HepG2 (cell line): Measurements from ENCODE around the gene APOL5. TPM values are rescaled to one million over a fixed set of nuclear protein-coding genes. Genes with fewer than 3 reads are reported as not detected.
A peak's percentile ranks its signal among the peaks of the same experiment; 100 is the strongest.

Source experiments
- ATAC-seq: fragments of 200-7000 bp; cut with Tn5 transposase; 3 replicates; pipeline ENCODE4 v1.9.1; 2020; ENCODE audit warnings: mild to moderate bottlenecking, moderate library complexity
- BruUV-seq: library from RNA; stranded (reverse); fragments of 400-500 nt; replicated peaks from 2 replicates; lab custom pipeline; 2021; lab: Mats Ljungman, UMichigan
- CTCF ChIA-PET: fragments of 300-600 bp; formaldehyde crosslinking; extraction: SDS; loops from one replicate; lab custom pipeline; 2021; ENCODE audit warnings: low total read pairs, inconsistent platforms, low intra/inter-chr PET ratio; lab: Yijun Ruan, JAX
- POLR2A ChIA-PET: fragments of 350-600 bp; sonication (Branson Sonifier 250); formaldehyde crosslinking; loops from one replicate; lab custom pipeline; 2020; ENCODE audit warnings: antibody characterized with exemption, inconsistent platforms; lab: Yijun Ruan, JAX
- DNase-seq: peaks from one replicate; pipeline ENCODE4 v3.0.0-alpha.2; 2015; ENCODE audit warnings: low spot score
- FAIRE-seq: peaks from 3 replicates; lab custom pipeline; 2011; peaks lifted over from hg19 to GRCh38; lab: Jason Lieb, UNC
- H2AFZ ChIP-seq: one replicate; pipeline ENCODE4 v1.6.1; 2011; ENCODE audit warnings: low read length, inconsistent platforms
- H3K27ac ChIP-seq: fragments of 300-600 bp; 3 replicates; pipeline ENCODE4 v1.8.0; 2011; ENCODE audit warnings: mixed run types, mild to moderate bottlenecking, mixed read lengths, low read length, inconsistent platforms; ENCODE audit not compliant: insufficient read depth; ENCODE audit errors: extremely low read length
- H3K27me3 ChIP-seq, 2 experiments: fragments of 200-600 bp in 1 of 2; 2 replicates in 1 of 2; 3 replicates in 1 of 2; pipeline versions ENCODE4 v1.6.0 to v1.8.0; 2011; ENCODE audit warnings: low read length in 2 of 2, mild to moderate bottlenecking in 2 of 2, moderate library complexity in 2 of 2, inconsistent platforms in 1 of 2; ENCODE audit not compliant: insufficient read depth in 2 of 2, control insufficient read depth in 1 of 2
- H3K36me3 ChIP-seq, 2 experiments: fragments of 200-600 bp in 1 of 2; replicated peaks in 1 of 2; 2 replicates in 1 of 2; 3 replicates in 1 of 2; pipeline versions ENCODE4 v1.5.1 to v1.8.0; 2011; ENCODE audit warnings: low read length in 2 of 2, inconsistent platforms in 1 of 2; ENCODE audit not compliant: insufficient read depth in 2 of 2, control insufficient read depth in 1 of 2
- H3K4me1 ChIP-seq: 2 replicates; pipeline ENCODE4 v1.5.1; 2012; ENCODE audit warnings: low read length, inconsistent platforms; ENCODE audit not compliant: insufficient read depth
- H3K4me2 ChIP-seq: 2 replicates; pipeline ENCODE4 v1.6.0; 2011; ENCODE audit warnings: low read depth, low read length, inconsistent platforms
- H3K4me3 ChIP-seq, 3 experiments: fragments of 200-600 bp in 1 of 3; sonication (generic), shearing (Covaris generic) in 1 of 3; replicated peaks in 1 of 3; 2 replicates each; pipeline ENCODE4 v1.5.1; 2011 to 2016; ENCODE audit warnings: low read length in 3 of 3, inconsistent platforms in 2 of 3, low read depth in 2 of 3, mild to moderate bottlenecking in 2 of 3, control low read depth in 1 of 3, mixed read lengths in 1 of 3; ENCODE audit not compliant: insufficient read depth in 1 of 3
- H3K79me2 ChIP-seq: one replicate; pipeline ENCODE4 v1.6.1; 2011; ENCODE audit warnings: low read length, inconsistent platforms; ENCODE audit not compliant: insufficient read depth
- H3K9ac ChIP-seq: 2 replicates; pipeline ENCODE4 v1.6.0; 2011; ENCODE audit warnings: mild to moderate bottlenecking, low read depth, low read length, inconsistent platforms; ENCODE audit not compliant: insufficient read depth
- H3K9me3 ChIP-seq: 2 replicates; pipeline ENCODE4 v1.5.1; 2012; ENCODE audit warnings: mild to moderate bottlenecking, low read length
- H4K20me1 ChIP-seq: 2 replicates; pipeline ENCODE4 v1.6.0; 2011; ENCODE audit warnings: inconsistent platforms, mild to moderate bottlenecking, low read length, moderate library complexity; ENCODE audit not compliant: insufficient read depth
- ADNP ChIP-seq: sonication (generic); formaldehyde crosslinking; IDR thresholded peaks from 2 replicates; pipeline ENCODE4 v1.4.0; 2020; ENCODE audit warnings: missing genetic modification reagents
- ETV6 ChIP-seq: sonication (generic); formaldehyde crosslinking; conservative IDR thresholded peaks from 2 replicates; pipeline ENCODE4 v1.4.0; 2020; ENCODE audit warnings: missing genetic modification reagents
- FLYWCH1 ChIP-seq: sonication (generic); formaldehyde crosslinking; IDR thresholded peaks from 2 replicates; pipeline ENCODE4 v1.8.1; 2023; ENCODE audit warnings: mild to moderate bottlenecking, missing genetic modification reagents
- HDAC2 ChIP-seq: sonication (generic); formaldehyde crosslinking; IDR thresholded peaks from 2 replicates; pipeline ENCODE4 v1.4.0; 2020; ENCODE audit warnings: missing genetic modification reagents
- KLF16 ChIP-seq, 2 experiments: sonication (generic) in 1 of 2; formaldehyde crosslinking in 1 of 2; IDR thresholded peaks; 2 replicates each; pipeline versions ENCODE4 v1.6.1 to v1.8.0; 2016 to 2023; ENCODE audit warnings: missing genetic modification reagents in 2 of 2, missing compliant biosample characterization in 1 of 2
- MYC ChIP-seq: sonication (generic); formaldehyde crosslinking; IDR thresholded peaks from 2 replicates; pipeline ENCODE4 v1.9.0; 2021; ENCODE audit warnings: missing genetic modification reagents, borderline replicate concordance
- NFYB ChIP-seq: sonication (generic); formaldehyde crosslinking; IDR thresholded peaks from 2 replicates; pipeline ENCODE4 v1.4.0; 2020; ENCODE audit warnings: missing genetic modification reagents
- PTBP1 ChIP-seq: fragments of 200-400 bp; formaldehyde crosslinking; IDR thresholded peaks from 2 replicates; pipeline ENCODE4 v1.6.1; 2018; ENCODE audit warnings: low read length, low read depth; ENCODE audit not compliant: poor library complexity, severe bottlenecking
- RARA ChIP-seq: IDR thresholded peaks from 2 replicates; pipeline ENCODE4 v1.6.1; 2016; ENCODE audit warnings: missing genetic modification reagents, missing compliant biosample characterization
- RXRB ChIP-seq: IDR thresholded peaks from 2 replicates; pipeline ENCODE4 v1.6.1; 2016; ENCODE audit warnings: borderline replicate concordance, missing genetic modification reagents, missing compliant biosample characterization
- SMAD9 ChIP-seq: sonication (generic); formaldehyde crosslinking; IDR thresholded peaks from 2 replicates; pipeline ENCODE4 v1.5.1; 2020; ENCODE audit warnings: mild to moderate bottlenecking, missing genetic modification reagents
- YEATS4 ChIP-seq: sonication (generic); formaldehyde crosslinking; IDR thresholded peaks from 2 replicates; pipeline ENCODE4 v1.4.0; 2020; ENCODE audit warnings: missing genetic modification reagents, borderline replicate concordance
- ZNF263 ChIP-seq: sonication (generic); formaldehyde crosslinking; IDR thresholded peaks from 2 replicates; pipeline ENCODE4 v1.4.0; 2020; ENCODE audit warnings: missing genetic modification reagents
- ZNF274 ChIP-seq: sonication (generic); formaldehyde crosslinking; IDR thresholded peaks from 2 replicates; pipeline ENCODE4 v1.5.1; 2020; ENCODE audit warnings: mild to moderate bottlenecking, missing genetic modification reagents
- ZNF282 ChIP-seq: fragments of 450-650 bp; IDR thresholded peaks from 2 replicates; pipeline ENCODE4 v1.6.1; 2018; ENCODE audit not compliant: partially characterized antibody
- ZNF3 ChIP-seq: IDR thresholded peaks from 2 replicates; pipeline ENCODE4 v1.7.0; 2017; ENCODE audit warnings: inconsistent platforms
- ZNF329 ChIP-seq: sonication (generic); formaldehyde crosslinking; IDR thresholded peaks from 2 replicates; pipeline ENCODE4 v1.9.0; 2021; ENCODE audit warnings: low read depth, mild to moderate bottlenecking, missing genetic modification reagents
- ZNF367 ChIP-seq: sonication (generic); formaldehyde crosslinking; IDR thresholded peaks from 2 replicates; pipeline ENCODE4 v1.4.0; 2020; ENCODE audit warnings: missing genetic modification reagents, borderline replicate concordance
- ZNF484 ChIP-seq: sonication (generic); formaldehyde crosslinking; IDR thresholded peaks from 2 replicates; pipeline ENCODE4 v1.5.1; 2020; ENCODE audit warnings: mild to moderate bottlenecking, low read depth, missing genetic modification reagents, borderline replicate concordance
- WGBS: methylation state at CpG from one replicate; pipeline ENCODE4 v1.1.6; 2017; ENCODE audit warnings: low lambda C conversion rate; 5-methylcytosine and 5-hydroxymethylcytosine counted together
- in situ Hi-C: cut with HindIII; loops from 2 replicates; pipeline ENCODE4 v1.10.0; 2017; ENCODE audit warnings: low pct_unique_long_range_greater_than_20kb; ENCODE audit not compliant: extremely low pct_ligation_motif_present
- intact Hi-C: fragments of 100-400 bp; cut with micrococcal nuclease; formaldehyde crosslinking; loops from one replicate; pipeline ENCODE4 v1.10.0; 2022; ENCODE audit not compliant: unreplicated experiment
- polyA plus RNA-seq, 8 experiments: library from polyadenylated mRNA; depleted of rRNA in 3 of 8; stranded (reverse) in 7 of 8; unstranded in 1 of 8; fragments of >200 nt; fragmentation: Illumina TruSeq in 4 of 8; extraction: Trizol in 4 of 8; gene quantifications; 2 replicates each; pipeline versions ENCODE4 v1.2.1 to v1.2.3, GENCODE V29; 2011 to 2016; ENCODE audit warnings: low read depth in 4 of 8, missing spikeins in 1 of 8, mixed read lengths in 1 of 8; ENCODE audit not compliant: insufficient read depth in 1 of 8
- total RNA-seq, 5 experiments: library from RNA; depleted of rRNA; stranded (reverse); fragments of >200 nt; fragmentation: Illumina TruSeq; extraction: Trizol; gene quantifications; 2 replicates each; pipeline ENCODE4 v1.2.3, GENCODE V29; 2016; ENCODE audit warnings: low read depth in 1 of 5
- TF ChIP-seq, protein P1 (sequence below): sonication (generic); formaldehyde crosslinking; IDR thresholded peaks from 2 replicates; pipeline ENCODE4 v1.4.0; 2020; ENCODE audit warnings: mild to moderate bottlenecking, missing genetic modification reagents
- TF ChIP-seq, protein P2 (sequence below): sonication (generic); formaldehyde crosslinking; IDR thresholded peaks from 2 replicates; pipeline ENCODE4 v1.4.0; 2020; ENCODE audit warnings: missing genetic modification reagents

APOL5 gene
- total and polyA plus RNA-seq, 2 of the 13 experiments (the other 11 are each of a cell fraction or from before 2014, with no cell fraction given): not detected

- BruUV-seq: no TSS peak
- peaks cover 14% of the 10 kb centered on the region for H3K4me1 ChIP-seq
- no peak overlapping the region for H3K9ac ChIP-seq
- no peaks in the 10 kb centered on the region for H3K27me3 ChIP-seq
- TF ChIP-seq RXRB (CRISPR knock-in tag) (no peak), ZNF329 (CRISPR knock-in tag) (peak; percentile 95)
- H3K36me3 ChIP-seq: no peaks in the 10 kb centered on the region
- no peak overlapping the region for H3K27ac ChIP-seq
- ATAC-seq: no peak
- no peak overlapping the region for H3K4me2 ChIP-seq
- ChIA-PET POLR2A (no interaction called here), CTCF (no interaction called here)
- DNase-seq: no peak
- H3K79me2 ChIP-seq: no peaks in the 10 kb centered on the region
- 0 out of 2 replicates have a peak, but pooled peaks cover 5% of the 10 kb centered on the region for H3K9me3 ChIP-seq
- H4K20me1 ChIP-seq: no peaks in the 10 kb centered on the region
- in situ Hi-C loops: no loop called here
- H2AFZ ChIP-seq: no peak overlapping the region
- H3K4me3 ChIP-seq: no peak overlapping the region
- FAIRE-seq: no peak
- intact Hi-C loops: no loop called here
Measured at GRCh38 chr22:35684732-35685131, 32.9 kb upstream of the APOL5 start.

DNA sequence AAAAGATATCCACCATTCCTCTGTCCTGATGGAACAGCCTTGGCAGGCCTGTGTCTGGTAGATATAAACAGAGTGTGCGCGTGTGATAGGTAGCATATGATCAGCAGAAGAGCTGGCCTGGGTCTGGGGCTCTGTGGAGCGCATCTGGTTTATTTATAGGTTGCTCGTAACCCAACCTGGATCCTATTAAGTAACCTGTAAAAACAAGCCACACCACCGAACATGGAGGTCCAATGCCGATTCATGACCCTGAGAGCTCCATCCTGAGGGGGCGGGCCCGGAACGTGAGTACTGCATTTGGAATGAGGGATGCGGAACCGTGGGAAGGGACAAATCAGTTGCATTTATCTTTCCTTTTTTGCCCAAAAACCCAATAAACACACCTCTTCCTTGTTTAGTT lies 31.9 kb upstream of the APOL5 start:
- POLR2A ChIA-PET: no interaction called here
- Histone ChIP-seq H2AFZ (no peak overlapping the region), H3K9ac (no peak overlapping the region), H3K27ac (no peak overlapping the region), H3K27me3 (peaks cover 0 to 1% of the 10 kb centered on the region in 2 experiments; a peak in 1 of 5 replicates), H3K4me3 (no peak overlapping the region), H3K4me1 (peaks cover 14% of the 10 kb centered on the region), H3K79me2 (no peaks in the 10 kb centered on the region), H3K9me3 (0 out of 2 replicates have a peak, but pooled peaks cover 5% of the 10 kb centered on the region), H4K20me1 (no peaks in the 10 kb centered on the region), H3K36me3 (no peaks in the 10 kb centered on the region), H3K4me2 (no peak overlapping the region)
- intact Hi-C loops: no loop called here
- CTCF ChIA-PET: no interaction called here
- 93% methylated on average over 11 of the region's 11 CpGs for WGBS
- FAIRE-seq (no peak), DNase-seq (no peak), ATAC-seq (no peak)
- BruUV-seq: no TSS peak
- in situ Hi-C loops: no loop called here
- no peak for TF ChIP-seq HDAC2 (CRISPR knock-in tag)
- TF ChIP-seq ZNF3: no peak
- no peak for TF ChIP-seq ZNF484 (CRISPR knock-in tag)
- TF ChIP-seq, protein P1, sequence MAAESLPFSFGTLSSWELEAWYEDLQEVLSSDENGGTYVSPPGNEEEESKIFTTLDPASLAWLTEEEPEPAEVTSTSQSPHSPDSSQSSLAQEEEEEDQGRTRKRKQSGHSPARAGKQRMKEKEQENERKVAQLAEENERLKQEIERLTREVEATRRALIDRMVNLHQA: no peak
- no peak for TF ChIP-seq PTBP1
- TF ChIP-seq YEATS4 (CRISPR knock-in tag): no peak
- TF ChIP-seq ZNF274 (CRISPR knock-in tag): no peak
- no peak for TF ChIP-seq ETV6 (CRISPR knock-in tag)
- no peak for TF ChIP-seq MYC (CRISPR knock-in tag)
- TF ChIP-seq NFYB (CRISPR knock-in tag): no peak
- TF ChIP-seq SMAD9 (CRISPR knock-in tag): no peak
- no peak for TF ChIP-seq ZNF282
- TF ChIP-seq ADNP (CRISPR knock-in tag): no peak
- TF ChIP-seq ZNF367 (CRISPR knock-in tag): no peak
- TF ChIP-seq RARA (CRISPR knock-in tag): no peak
- no peak for TF ChIP-seq FLYWCH1 (CRISPR knock-in tag)
- TF ChIP-seq, protein P2, sequence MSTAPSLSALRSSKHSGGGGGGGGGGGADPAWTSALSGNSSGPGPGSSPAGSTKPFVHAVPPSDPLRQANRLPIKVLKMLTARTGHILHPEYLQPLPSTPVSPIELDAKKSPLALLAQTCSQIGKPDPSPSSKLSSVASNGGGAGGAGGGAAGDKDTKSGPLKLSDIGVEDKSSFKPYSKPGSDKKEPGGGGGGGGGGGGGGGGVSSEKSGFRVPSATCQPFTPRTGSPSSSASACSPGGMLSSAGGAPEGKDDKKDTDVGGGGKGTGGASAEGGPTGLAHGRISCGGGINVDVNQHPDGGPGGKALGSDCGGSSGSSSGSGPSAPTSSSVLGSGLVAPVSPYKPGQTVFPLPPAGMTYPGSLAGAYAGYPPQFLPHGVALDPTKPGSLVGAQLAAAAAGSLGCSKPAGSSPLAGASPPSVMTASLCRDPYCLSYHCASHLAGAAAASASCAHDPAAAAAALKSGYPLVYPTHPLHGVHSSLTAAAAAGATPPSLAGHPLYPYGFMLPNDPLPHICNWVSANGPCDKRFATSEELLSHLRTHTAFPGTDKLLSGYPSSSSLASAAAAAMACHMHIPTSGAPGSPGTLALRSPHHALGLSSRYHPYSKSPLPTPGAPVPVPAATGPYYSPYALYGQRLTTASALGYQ (CRISPR knock-in tag): no peak
- TF ChIP-seq ZNF263 (CRISPR knock-in tag): no peak
- TF ChIP-seq KLF16 (CRISPR knock-in tag; IDR thresholded peaks at IDR 0.05): no peak
